ENCODE results near the gene CELF4. TPM values are rescaled to one million over a fixed set of nuclear protein-coding genes. Genes with fewer than 3 reads are reported as not detected.
A peak's percentile ranks its signal among the peaks of the same experiment; 100 is the strongest.

Gene CELF4
- total RNA-seq (2021; ENCODE audit: unreplicated experiment) (not detected), Bru-seq, nascent RNA (percentile 7 among the genes with signal in this experiment), BruChase-seq, experiment 1, labeled RNA remaining after a 2-hour chase (percentile 9 among the genes with signal in this experiment), BruChase-seq, experiment 2, labeled RNA remaining after a 6-hour chase (percentile 4 among the genes with signal in this experiment)
- polyA plus RNA-seq (2012; ENCODE audit: insufficient read length) = 0.11 TPM
- long read RNA-seq = 0 reads

GRCh38 chr18:37565101-37565976 lies at the start of gene CELF4:
Gene CELF4, minus strand, starts transcription at chr18:37565798.
- POLR2A ChIA-PET = no interaction called here
- intact Hi-C loops (cut with micrococcal nuclease; ENCODE audit: unreplicated experiment) = no loop called here

DNA sequence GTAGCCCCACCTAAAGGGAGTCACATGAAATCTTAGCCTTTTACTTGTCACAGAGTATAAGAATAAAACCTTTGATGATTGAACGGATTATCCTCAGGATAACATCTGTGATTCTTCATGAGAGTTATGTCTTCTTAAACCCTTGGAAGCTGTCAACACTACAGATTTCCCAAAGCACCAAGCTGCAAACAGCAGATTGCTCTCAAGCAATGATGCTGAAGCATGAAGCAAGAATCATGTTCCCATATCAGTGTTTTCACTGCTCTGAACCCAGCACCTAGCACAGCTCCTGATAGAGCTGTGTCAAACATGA lies 47.6 kb upstream of the CELF4 start:
- TF ChIP-seq SIN3A (IDR thresholded peaks at IDR 0.05; ENCODE audit: borderline replicate concordance, insufficient read depth, low read depth, low read length) (no peak), TCF7L2 (IDR thresholded peaks at IDR 0.05; ENCODE audit: low read depth, low read length) (no peak), POLR2AphosphoS5 (IDR thresholded peaks at IDR 0.05; ENCODE audit: low read depth, low read length) (no peak), CTCF (IDR thresholded peaks at IDR 0.05) (no peak)
- TF ChIP-seq, protein P1, sequence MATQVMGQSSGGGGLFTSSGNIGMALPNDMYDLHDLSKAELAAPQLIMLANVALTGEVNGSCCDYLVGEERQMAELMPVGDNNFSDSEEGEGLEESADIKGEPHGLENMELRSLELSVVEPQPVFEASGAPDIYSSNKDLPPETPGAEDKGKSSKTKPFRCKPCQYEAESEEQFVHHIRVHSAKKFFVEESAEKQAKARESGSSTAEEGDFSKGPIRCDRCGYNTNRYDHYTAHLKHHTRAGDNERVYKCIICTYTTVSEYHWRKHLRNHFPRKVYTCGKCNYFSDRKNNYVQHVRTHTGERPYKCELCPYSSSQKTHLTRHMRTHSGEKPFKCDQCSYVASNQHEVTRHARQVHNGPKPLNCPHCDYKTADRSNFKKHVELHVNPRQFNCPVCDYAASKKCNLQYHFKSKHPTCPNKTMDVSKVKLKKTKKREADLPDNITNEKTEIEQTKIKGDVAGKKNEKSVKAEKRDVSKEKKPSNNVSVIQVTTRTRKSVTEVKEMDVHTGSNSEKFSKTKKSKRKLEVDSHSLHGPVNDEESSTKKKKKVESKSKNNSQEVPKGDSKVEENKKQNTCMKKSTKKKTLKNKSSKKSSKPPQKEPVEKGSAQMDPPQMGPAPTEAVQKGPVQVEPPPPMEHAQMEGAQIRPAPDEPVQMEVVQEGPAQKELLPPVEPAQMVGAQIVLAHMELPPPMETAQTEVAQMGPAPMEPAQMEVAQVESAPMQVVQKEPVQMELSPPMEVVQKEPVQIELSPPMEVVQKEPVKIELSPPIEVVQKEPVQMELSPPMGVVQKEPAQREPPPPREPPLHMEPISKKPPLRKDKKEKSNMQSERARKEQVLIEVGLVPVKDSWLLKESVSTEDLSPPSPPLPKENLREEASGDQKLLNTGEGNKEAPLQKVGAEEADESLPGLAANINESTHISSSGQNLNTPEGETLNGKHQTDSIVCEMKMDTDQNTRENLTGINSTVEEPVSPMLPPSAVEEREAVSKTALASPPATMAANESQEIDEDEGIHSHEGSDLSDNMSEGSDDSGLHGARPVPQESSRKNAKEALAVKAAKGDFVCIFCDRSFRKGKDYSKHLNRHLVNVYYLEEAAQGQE (IDR thresholded peaks at IDR 0.05; ENCODE audit: insufficient read depth in 1 of 2, low read depth in 2 of 2, low read length in 1 of 2) = no peak
- Histone ChIP-seq H3K4me1 (ENCODE audit: control insufficient read depth, insufficient read depth, low read length) (no peaks in the 10 kb centered on the region), H3K4me3 (ENCODE audit: low read depth in 2 of 2, low read length in 2 of 2) (no peak overlapping the region), H3K27ac (ENCODE audit: low read length) (no peak overlapping the region), H3K36me3 (ENCODE audit: control insufficient read depth, insufficient read depth, low read length) (no peaks in the 10 kb centered on the region), H3K27me3 (ENCODE audit: control insufficient read depth, insufficient read depth, low read length) (no peaks in the 10 kb centered on the region; the same call in 1 of the 2 replicates), H3K9me3 (ENCODE audit: control insufficient read depth, insufficient read depth, low read depth, low read length) (no peaks in the 10 kb centered on the region)
- BruUV-seq (replicated peaks) = no TSS peak
- intact Hi-C loops (cut with micrococcal nuclease; ENCODE audit: unreplicated experiment) = no loop called here
- CTCF ChIA-PET = no interaction called here
- in situ Hi-C loops (cut with HindIII; ENCODE audit: low pct_unique_long_range_greater_than_20kb, low sequenced_read_pairs) = no loop called here
- DNase-seq (ENCODE audit: low read depth, low spot score) = no peak
- POLR2A ChIA-PET = no interaction called here
- no peak for ATAC-seq

More at GRCh38 chr18:37565101-37565976, at the start of gene CELF4:
- ATAC-seq (peak; percentile 73), DNase-seq (ENCODE audit: low read depth, low spot score) (no peak)
- no peak within 1 kb of the TSS for H3K27ac ChIP-seq (ENCODE audit: low read length)
- no peaks in the 10 kb centered on the region for H3K4me1 ChIP-seq (ENCODE audit: control insufficient read depth, insufficient read depth, low read length)
- no peaks in the 10 kb centered on the region for H3K36me3 ChIP-seq (ENCODE audit: control insufficient read depth, insufficient read depth, low read length)
- BruUV-seq (replicated peaks) = no TSS peak
- H3K9me3 ChIP-seq (ENCODE audit: control insufficient read depth, insufficient read depth, low read depth, low read length) = no peaks in the 10 kb centered on the region
- CTCF ChIA-PET = interaction anchor here (0.6 kb wide), 1 partner anchor 125 kb away, joined by 5 read pairs; no protein-coding TSS in a partner anchor
- TF ChIP-seq, protein P1 (IDR thresholded peaks at IDR 0.05; ENCODE audit: insufficient read depth in 1 of 2, low read depth in 2 of 2, low read length in 1 of 2) = no peak; a peak in 1 of 4 replicates
- no peak for TF ChIP-seq SIN3A (IDR thresholded peaks at IDR 0.05; ENCODE audit: borderline replicate concordance, insufficient read depth, low read depth, low read length)
- TF ChIP-seq POLR2AphosphoS5 (IDR thresholded peaks at IDR 0.05; ENCODE audit: low read depth, low read length) = no peak
- no peak for TF ChIP-seq CTCF (IDR thresholded peaks at IDR 0.05)
- TF ChIP-seq TCF7L2 (IDR thresholded peaks at IDR 0.05; ENCODE audit: low read depth, low read length) = no peak
- peak within 1 kb of the TSS; percentile 46 to 78 for H3K4me3 ChIP-seq (ENCODE audit: low read depth in 2 of 2, low read length in 2 of 2)
- in situ Hi-C loops (cut with HindIII; ENCODE audit: low pct_unique_long_range_greater_than_20kb, low sequenced_read_pairs) = no loop called here
- H3K27me3 ChIP-seq (ENCODE audit: control insufficient read depth, insufficient read depth, low read length) = peaks cover 14% of the 10 kb centered on the region
